GM19240 (cell line): Measurements from ENCODE around the gene IPO4.

Source experiments
- DNase-seq: peaks from one replicate; pipeline ENCODE4 v3.0.0; 2011; ENCODE audit warnings: low spot score; ENCODE audit not compliant: insufficient read length

The IPO4 gene

DNA sequence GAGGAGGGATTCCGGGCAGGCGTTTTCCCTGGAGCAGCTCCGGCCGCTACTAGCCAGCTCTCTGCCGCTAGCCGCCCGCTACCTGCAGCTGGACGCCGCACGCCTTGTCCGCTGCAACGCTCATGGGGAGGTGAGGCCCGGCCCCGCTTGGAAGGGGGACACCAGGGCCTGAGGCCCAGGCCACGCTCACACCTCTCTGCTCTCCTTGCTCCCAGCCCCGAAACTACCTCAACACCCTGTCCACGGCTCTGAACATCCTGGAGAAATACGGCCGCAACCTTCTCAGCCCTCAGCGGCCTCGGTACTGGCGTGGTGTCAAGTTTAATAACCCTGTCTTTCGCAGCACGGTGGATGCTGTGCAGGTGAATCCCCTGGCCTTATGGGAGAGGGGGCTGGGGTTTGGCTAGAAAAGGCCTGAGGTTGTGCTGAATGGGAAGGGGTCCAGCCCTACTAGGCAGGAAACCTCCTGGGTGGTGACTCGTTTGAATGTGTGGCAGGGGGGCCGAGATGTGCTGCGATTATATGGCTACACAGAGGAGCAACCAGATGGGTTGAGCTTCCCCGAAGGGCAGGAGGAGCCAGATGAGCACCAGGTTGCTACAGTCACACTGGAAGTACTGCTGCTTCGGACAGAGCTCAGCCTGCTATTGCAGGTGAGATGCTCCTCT, 40.7 kb downstream of the IPO4 start:
- DNase-seq = no peak

DNA sequence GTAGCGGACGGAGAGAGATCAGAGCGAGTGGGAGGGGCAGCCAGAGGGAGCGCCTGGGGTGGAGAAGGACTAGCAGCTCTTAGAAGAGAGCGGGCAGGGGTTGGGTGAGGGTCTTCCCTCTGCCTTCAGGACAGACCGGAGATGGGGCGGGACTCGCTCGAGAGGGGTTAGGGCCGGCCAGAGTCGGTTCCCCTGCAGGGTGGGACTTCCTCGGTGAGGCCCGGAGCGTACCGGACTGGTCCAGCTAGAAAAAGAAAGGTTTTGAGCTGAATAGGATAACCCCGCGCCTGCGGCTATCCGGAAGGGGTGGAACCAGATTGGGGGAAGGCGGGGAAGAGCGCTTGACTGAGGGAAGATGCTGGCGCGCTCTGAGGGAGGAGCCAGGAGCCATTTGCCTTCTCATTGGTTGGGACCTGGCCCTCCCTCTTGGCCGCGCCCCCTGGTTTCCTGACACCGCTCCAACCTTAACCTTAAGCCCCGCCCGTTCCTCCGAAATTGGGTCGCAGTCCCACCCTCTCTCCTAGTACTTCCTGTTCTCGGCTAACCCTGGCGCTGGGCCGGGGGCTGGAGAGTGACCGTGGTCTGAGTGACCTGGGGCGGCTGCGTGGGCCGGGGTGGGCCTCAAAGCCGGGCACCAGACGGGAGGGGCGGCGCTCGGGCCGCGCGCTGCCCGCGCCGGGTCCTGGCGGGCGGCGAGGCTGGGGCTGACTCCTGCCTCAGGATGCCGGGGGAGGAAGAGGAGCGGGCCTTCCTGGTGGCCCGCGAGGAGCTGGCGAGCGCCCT, 41.4 kb downstream of the IPO4 start, which contains the start of gene RNF31:
Gene RNF31 (plus strand): TSS at position 521 of the 783 bp plus-strand sequence. CDS start 201 bp downstream, at position 722.
- peak; percentile 97 for DNase-seq

DNA sequence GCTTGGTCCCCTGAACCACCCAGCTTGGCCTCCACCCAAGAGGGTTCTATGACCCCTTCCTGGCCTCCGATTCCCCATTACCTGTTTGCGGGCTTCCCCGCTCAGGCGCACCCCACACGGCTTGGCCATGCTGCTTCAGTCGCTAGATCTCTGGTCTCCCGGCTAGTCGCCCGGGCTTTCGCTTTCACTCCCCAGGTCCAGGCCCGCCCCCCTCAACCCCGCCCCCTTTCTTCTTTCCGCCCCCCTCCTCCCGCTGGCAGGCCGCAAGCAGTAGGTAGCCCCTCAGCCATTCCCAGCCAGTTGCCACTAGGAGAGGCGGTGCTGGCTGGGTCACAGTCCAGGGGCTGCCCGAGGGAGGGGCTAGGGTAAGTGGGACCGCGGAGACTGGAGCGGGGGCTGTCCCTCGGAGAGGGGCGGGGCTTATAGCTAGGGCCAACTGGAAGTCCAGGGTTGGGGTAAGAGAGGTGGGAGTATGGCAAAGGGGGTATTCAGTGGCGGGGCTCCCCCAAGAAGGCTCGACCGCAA, 42.1 kb downstream of the IPO4 start, which contains the start of gene PSME2:
Gene PSME2 (minus strand): TSS at position 158 of the 525 bp plus-strand sequence. CDS start 29 bp downstream, at position 129.
- peak; percentile 94 for DNase-seq

DNA sequence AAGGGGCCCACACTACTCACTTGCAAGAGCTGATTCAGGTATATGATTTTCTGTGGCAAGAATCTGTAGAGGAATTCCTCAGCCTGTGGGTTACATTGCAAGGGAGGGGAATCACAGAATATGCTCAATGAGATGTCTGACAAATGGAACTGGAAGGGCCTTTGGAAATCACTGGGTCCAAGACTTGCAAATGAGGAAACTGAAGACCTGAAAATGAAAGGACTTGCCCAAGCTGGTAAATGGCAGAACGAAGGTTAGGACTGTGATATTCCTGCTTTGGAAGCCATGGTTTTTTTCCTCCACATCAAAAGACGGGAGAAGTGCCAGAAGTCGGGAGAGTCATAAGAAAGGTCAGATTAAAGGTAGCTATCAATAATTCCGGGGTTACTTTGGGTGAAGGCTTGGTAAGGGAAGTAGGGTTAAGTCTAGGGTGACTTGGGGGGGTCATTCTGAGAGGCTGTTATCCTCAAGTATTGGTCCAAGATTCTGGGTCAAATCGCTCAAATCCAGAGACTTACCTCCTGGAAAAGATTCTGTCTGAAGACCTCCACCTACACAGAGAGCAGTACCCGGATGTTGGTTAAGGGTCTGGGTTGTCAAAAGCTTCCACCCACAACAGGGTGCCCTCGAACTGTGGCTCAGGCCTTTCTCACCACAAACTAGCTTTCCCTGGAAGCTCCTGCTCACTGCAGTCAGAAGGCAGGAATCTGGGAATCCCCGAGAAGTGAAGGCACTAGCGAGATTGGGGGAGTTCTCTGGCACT, 42.7 kb downstream of the IPO4 start:
- DNase-seq = no peak

DNA sequence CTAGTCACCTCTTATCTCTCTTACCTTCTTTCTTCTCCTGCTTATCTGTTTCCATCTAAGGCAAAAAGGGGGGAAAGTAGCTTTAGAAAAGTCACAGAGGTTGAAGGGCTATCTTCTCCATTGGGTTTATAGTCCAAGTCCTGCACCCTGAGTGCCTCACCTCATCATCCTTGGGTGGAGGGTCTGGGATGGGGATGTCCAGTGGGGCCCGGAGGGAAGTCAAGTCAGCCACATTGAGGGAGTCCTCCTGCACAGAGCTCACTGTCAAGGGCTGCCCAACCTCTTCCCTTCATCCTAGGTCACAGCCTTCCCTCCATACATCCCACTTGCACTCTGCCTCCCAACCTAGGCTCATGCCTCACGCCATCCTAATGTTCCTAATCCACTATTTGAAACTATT, 43.4 kb downstream of the IPO4 start:
- DNase-seq = no peak

DNA sequence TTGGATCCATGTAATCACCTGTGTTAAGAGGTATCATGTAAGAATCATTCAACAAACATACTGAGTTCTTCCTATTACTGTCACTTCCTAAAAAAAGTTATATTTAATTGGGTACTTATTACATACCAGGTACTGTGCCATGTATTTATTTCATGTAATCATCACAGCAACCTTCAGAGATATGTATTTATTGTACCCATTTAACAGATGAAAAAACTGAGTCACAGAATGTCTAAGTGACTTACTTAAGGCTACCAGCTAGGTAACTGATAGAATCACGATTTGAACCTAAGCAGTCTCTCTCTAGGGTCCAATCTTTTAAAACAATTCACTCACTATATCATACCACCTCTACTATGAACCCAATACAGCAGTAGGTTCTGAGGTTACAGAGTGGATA, 44.2 kb downstream of the IPO4 start:
- DNase-seq = no peak

DNA sequence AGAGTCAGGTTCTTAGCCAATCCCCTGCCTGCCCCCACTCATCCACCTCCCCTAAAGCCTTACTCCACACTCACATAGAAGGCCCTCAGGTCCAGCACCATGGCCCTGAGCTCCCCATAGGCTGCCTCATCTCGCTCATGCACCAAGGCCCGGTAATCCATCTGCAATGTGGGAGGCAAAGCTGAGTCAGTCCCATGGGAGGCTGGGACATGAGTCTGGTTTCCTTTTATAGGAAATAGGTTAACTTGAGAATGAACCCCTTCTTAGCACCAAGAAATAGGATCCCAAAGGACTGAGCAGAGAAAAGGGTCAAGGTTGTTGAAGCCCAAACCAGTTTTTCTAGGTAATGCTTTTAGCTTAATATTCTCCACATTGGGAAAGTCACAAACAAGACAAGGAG, 45.1 kb downstream of the IPO4 start:
- no peak for DNase-seq

DNA sequence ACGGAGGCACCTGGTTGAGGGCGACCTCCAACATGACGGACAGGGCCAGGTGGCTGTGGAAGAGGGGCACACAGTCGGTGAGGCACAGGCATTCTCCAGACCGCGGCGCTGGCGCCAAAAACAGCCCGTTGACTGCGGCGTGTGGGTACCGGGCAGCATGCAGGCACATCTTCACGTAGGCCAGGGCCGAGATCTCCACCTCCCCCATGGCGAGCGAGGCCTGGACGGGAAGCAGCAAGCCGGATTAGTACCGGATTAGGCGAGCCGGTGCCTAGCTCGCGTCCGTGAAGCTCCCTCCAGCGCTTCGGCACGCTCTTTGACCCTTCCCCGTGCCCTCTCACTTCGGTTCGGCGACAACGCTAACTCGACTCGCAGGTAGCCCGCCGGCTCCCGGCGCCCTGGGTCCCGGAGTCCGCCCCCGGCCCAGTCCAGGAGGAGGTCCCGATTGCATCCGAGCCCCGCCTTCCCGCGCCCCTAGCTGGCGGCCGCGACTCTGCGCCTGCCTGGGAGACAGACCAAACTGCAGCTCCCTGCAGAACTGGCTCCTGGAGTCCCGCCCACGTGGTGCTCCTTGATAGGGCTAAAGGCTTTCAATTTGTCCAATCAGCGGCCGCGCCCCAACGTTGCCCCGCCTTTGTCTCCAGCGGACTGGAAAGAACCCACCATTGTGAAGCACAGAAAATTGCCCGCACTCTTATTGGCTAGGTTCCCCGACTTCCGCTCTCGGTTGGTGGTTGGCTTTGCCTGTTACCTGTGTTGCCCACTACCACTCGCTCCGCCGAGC, 47.3 kb downstream of the IPO4 start, which contains the start of gene EMC9:
Gene EMC9 (minus strand): TSS at position 495 of the 784 bp plus-strand sequence. CDS start 287 bp downstream, at position 208.
- DNase-seq = peak; percentile 94

DNA sequence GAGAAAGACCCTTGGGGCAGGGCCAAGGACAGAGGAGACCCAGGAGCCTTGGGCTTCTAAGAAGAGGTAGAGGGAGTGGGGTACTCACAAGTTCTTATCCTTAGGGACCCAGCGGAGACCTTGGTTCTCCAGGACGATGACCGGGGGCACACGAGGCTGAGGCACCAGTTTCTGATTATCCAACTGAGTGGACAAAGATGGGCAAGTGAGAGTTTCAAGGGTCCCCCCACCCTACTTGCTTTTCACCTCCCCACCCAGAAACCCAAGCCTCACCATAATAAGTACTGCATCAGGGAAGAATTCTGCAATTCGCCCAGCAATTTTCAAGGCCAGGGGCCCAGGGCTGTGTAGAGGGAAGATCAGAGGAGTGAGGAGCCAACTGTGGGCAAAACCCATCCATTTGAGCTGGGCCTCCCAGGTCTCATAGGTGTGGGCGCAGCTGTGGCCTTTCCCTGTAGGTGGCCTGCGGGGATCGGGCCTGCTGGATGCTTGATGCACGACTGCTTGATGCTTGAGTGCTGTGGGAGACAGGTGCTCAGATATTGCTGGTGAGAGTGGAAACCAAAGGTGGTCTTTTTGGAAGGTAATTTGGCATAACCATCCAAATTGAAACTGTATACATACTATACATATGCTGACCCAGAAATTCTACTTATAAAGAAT, 49.2 kb downstream of the IPO4 start:
- DNase-seq = no peak

DNA sequence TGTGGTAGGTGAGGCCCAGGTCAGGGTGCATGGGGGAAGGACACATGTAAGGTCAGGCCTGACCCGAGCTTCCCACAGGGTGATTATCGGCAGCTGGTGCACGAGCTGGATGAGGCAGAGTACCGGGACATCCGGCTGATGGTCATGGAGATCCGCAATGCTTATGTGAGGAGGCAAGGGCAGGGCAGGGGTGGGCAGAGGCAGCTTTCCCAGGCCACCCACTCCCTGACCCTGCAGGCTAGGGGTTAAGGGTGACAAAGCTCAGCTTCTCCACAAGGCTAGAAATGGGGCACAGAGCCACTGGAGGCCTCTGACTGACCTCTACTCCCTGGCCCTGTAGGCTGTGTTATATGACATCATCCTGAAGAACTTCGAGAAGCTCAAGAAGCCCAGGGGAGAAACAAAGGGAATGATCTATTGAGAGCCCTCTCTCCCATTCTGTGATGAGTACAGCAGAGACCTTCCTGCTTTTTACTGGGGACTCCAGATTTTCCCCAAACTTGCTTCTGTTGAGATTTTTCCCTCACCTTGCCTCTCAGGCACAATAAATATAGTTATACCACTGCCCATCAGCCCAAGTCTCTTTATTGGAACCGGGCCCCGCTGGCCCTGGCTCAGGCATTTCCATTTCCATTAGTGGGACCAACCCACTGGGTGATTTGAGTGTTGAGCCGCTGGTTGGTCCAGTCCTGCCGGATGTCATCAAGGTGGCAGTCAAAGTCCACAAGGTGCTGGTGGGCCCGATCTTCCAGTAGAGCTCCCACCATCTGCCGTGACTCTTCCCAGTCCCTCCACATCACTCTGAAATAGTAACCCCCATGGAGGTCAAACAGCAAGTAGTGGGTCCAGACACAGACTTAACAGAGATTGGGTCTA, 50.0 kb downstream of the IPO4 start:
- DNase-seq = no peak

DNA sequence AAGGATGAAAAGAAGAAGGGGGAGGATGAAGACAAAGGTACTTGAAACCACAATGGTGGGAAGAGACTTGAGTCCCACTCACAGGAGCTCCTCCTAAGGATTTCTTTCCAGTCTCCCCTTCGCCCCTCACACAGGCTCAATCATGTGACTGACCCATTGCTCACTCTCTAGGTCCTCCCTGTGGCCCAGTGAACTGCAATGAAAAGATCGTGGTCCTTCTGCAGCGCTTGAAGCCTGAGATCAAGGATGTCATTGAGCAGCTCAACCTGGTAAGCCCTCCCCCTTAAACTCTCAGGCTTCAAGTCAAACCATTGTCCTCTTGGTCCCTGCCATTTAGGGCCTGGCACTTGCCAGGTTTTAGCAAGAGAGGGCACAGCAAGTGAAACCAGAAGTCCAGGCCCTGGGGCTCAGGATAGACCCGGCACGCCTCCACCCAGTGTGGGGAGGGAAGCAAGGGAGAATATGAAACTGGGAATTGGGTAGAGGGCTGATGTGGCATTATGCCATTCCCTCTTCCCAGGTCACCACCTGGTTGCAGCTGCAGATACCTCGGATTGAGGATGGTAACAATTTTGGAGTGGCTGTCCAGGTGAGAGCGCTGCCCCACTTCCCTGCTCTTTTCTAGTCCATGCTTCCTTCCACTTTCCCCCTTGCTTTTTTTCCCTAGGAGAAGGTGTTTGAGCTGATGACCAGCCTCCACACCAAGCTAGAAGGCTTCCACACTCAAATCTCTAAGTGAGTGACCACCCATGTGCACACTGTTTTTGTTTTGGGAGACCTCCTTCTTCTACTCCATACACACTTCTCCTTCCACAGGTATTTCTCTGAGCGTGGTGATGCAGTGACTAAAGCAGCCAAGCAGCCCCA, 50.9 kb downstream of the IPO4 start:
- no peak for DNase-seq

DNA sequence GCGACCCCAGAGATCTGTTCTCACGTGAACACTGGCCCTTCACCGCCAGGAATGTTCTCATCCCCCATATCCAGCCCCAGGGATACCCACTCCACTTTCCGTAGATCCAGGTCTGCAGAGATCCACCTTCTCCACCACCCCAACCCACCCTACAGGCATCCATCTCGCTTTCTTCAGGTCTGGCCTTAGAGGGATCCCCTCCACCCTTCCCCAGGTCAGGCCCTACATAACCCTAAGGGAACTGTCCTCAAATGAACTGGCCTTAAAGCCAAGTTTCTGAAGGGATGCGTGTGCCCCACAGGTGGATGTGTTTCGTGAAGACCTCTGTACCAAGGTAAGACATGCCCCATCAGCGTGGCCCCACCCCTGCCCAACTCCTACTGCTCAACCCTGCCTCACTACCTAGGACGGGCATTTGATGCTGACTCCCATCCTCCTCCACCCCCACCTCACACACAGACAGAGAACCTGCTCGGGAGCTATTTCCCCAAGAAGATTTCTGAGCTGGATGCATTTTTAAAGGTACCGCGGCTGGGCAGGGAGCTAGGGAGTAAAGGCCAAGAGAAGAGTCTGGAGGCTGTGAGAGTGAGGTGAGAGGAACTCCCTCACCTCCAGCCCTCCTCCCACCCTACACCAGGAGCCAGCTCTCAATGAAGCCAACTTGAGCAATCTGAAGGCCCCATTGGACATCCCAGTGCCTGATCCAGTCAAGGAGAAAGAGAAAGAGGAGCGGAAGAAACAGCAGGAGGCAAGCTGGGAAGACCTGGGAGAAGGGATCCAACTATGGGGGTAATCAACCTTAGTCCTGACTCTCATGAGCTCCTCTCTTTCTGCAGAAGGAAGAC, 51.7 kb downstream of the IPO4 start:
- DNase-seq = no peak

DNA sequence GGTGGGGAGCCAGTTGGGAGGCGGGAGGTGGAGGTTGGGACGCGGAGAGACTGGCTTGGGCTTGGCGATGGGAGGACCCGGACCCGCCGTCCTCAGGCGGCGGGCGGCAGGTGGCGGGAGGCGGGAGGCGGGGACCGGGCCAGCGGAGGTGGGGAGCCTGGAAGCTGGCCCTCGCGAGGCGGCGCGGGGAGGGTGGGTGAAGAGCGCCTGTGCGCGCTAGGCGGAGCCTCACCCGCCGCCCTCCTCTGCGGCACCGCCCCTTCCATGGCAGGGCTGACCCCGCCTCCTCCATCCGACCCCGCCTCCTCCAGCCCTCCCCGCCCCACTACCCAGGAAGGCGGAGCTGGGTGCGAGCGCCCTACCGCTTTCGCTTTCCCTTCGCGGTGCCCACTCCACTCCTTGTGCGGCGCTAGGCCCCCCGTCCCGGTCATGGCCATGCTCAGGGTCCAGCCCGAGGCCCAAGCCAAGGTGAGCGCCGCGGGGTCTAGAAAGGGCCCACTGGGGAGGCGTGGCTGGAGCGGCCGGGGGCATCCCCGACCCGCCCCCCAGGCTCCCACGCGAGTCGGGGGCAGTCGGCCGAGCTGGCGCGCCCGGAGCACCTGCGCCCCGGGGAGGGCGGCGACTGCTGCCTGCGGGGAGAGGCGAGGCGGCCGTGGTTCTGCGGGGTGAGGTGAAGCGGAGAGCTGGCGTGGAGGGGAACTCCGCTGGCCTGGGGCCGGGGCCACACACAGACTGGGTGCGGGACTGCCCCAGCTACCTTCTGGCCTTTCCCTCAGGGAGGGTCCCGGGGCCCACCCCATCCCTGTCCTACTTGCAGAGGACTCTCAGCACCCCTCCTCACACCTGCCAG, 52.6 kb downstream of the IPO4 start, which contains the start of gene PSME1:
Gene PSME1 (plus strand): TSS at position 361 of the 850 bp plus-strand sequence. CDS start 69 bp downstream, at position 430.
- DNase-seq = peak; percentile 86

DNA sequence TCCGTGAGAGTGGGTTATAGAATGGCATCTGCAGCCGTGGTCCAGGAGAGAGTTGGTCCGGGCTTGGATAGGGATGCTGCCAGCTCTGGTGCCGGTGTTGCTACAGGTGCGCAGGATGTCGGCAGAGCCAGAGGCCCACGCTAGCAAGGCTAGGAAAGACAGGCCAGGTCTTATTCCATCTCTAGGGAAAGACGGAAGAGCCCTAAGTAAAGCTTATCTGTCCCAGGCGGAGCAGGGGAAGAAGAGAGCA, 53.1 kb downstream of the IPO4 start:
- DNase-seq = no peak

DNA sequence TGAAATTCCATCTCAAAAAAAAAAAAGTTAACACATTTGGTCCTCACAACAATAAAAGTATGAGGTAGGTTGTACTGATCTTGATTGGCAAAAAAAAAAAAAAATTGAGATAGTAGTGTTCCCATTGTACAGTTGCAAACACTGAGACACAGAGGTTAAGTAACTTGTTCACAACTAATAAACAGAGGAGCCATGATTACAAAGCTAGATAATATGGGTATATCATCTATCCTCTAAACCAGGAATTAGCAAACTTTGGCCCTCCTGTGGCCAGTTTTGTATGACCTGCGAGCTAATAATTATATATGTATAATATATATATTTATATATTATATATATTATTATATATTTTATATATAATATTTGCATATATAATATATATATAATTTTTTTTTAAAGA, 54.9 kb downstream of the IPO4 start:
- no peak for DNase-seq

DNA sequence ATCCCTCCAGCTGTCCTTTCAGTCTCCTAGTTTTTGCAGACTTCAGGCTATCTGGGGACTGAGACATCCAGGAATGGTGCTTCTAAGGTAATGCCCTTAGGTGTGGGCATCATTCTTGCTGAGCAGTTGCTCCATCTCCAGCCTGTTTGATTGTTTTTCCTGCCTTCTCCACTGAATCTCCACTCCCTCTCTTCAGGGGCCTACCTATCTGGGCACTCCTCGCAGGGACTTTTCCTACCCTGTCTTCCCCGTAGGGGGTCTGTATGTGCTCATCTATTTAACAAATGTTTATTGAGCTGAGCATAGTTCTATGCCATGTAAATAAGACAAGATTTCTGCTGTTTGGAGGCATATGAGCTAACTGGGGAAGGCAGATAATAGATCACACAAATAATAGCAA, 55.6 kb downstream of the IPO4 start:
- DNase-seq = no peak
